ENCODE data around the gene SCN8A.

The SCN8A gene

GRCh38 chr12:51834411-51834810 is 243.4 kb downstream of the SCN8A start:
- no peak for DNase-seq (ENCODE audit: low spot score)

- DNase-seq (ENCODE audit: low spot score): no peak
Observed at GRCh38 chr12:51836041-51836826, 245.2 kb downstream of the SCN8A start.

GRCh38 chr12:51836827-51837173 is 245.8 kb downstream of the SCN8A start:
- no peak for DNase-seq (ENCODE audit: low spot score)

GRCh38 chr12:51837286-51837685 is 246.3 kb downstream of the SCN8A start:
- no peak for DNase-seq (ENCODE audit: low spot score)

- no peak for DNase-seq (ENCODE audit: low spot score)
Observed at GRCh38 chr12:51838036-51838435, 247.0 kb downstream of the SCN8A start.

GRCh38 chr12:51838762-51839161 is 247.7 kb downstream of the SCN8A start:
- DNase-seq (ENCODE audit: low spot score): no peak

- no peak for DNase-seq (ENCODE audit: low spot score)
Observed at GRCh38 chr12:51839310-51839947, 248.4 kb downstream of the SCN8A start.

GRCh38 chr12:51840966-51841365 is 249.9 kb downstream of the SCN8A start:
- DNase-seq (ENCODE audit: low spot score): no peak

- DNase-seq (ENCODE audit: low spot score): no peak
Observed at GRCh38 chr12:51841727-51842126, 250.7 kb downstream of the SCN8A start.

- no peak for DNase-seq (ENCODE audit: low spot score)
Observed at GRCh38 chr12:51844854-51845253, 253.8 kb downstream of the SCN8A start.

- DNase-seq (ENCODE audit: low spot score): no peak
Observed at GRCh38 chr12:51845482-51845881, 254.4 kb downstream of the SCN8A start.

GRCh38 chr12:51846271-51846691 is 255.2 kb downstream of the SCN8A start:
- no peak for DNase-seq (ENCODE audit: low spot score)

- peak; percentile 49 for DNase-seq (ENCODE audit: low spot score)
Observed at GRCh38 chr12:51846911-51847642, 256.0 kb downstream of the SCN8A start.

- no peak for DNase-seq (ENCODE audit: low spot score)
Observed at GRCh38 chr12:51847643-51848325, 256.8 kb downstream of the SCN8A start.

GRCh38 chr12:51848326-51848727 is 257.3 kb downstream of the SCN8A start, which contains the start of gene FIGNL2:
Gene FIGNL2, minus strand, starts transcription at chr12:51848718. Its CDS starts 26,305 bp downstream, at chr12:51822413.
- no peak for DNase-seq (ENCODE audit: low spot score)

GRCh38 chr12:51848841-51849735 is 258.1 kb downstream of the SCN8A start:
- no peak for DNase-seq (ENCODE audit: low spot score)

GRCh38 chr12:51850081-51850964 is 259.3 kb downstream of the SCN8A start:
- DNase-seq (ENCODE audit: low spot score): no peak

GRCh38 chr12:51850965-51851299 is 259.9 kb downstream of the SCN8A start:
- DNase-seq (ENCODE audit: low spot score): no peak

GRCh38 chr12:51851413-51852124 is 260.5 kb downstream of the SCN8A start:
- no peak for DNase-seq (ENCODE audit: low spot score)
